SU-DHL-6 (cell line): ENCODE results near the gene TBC1D3I.
"Not testable (repeated sequence)": the region's sequence is repeated elsewhere in the genome, so short reads cannot be mapped to it uniquely, and the experiment has no call there.

ENCODE experiments used
- H2AFZ ChIP-seq: fragments of 200-600 bp; sonication (generic); 2 replicates; pipeline ENCODE4 v1.6.1; 2014; ENCODE audit warnings: low read depth, mild to moderate bottlenecking, moderate library complexity, mixed read lengths, antibody characterized with exemption, low read length; ENCODE audit not compliant: severe bottlenecking
- H3F3A ChIP-seq: fragments of 200-600 bp; shearing (Covaris generic); 2 replicates; pipeline ENCODE4 v1.6.0; 2016; ENCODE audit warnings: antibody characterized with exemption, mild to moderate bottlenecking; ENCODE audit not compliant: insufficient read depth
- H3K27ac ChIP-seq: fragments of 200-600 bp; sonication (generic); 2 replicates; pipeline ENCODE4 v1.5.1; 2016; ENCODE audit warnings: low read depth, mild to moderate bottlenecking, low read length, moderate library complexity, mixed read lengths
- H3K27me3 ChIP-seq: fragments of 200-600 bp; sonication (generic), shearing (Covaris generic); 2 replicates; pipeline ENCODE4 v1.6.0; 2014; ENCODE audit warnings: mild to moderate bottlenecking, low read length
- H3K36me3 ChIP-seq: fragments of 200-600 bp; sonication (generic); 2 replicates; pipeline ENCODE4 v1.6.1; 2014; ENCODE audit warnings: mild to moderate bottlenecking, low read length, mixed read lengths
- H3K4me2 ChIP-seq: fragments of 300-600, 200-600 bp; shearing (Covaris generic), sonication (generic); 2 replicates; pipeline ENCODE4 v1.6.0; 2014; ENCODE audit warnings: low read length, low read depth, mild to moderate bottlenecking; ENCODE audit not compliant: poor library complexity, severe bottlenecking
- H3K4me3 ChIP-seq: fragments of 200-600 bp; sonication (generic); 2 replicates; pipeline ENCODE4 v1.5.1; 2014; ENCODE audit warnings: antibody characterized with exemption, low read length, mild to moderate bottlenecking, mixed read lengths; ENCODE audit not compliant: insufficient read depth, poor library complexity, severe bottlenecking
- H3K79me2 ChIP-seq: fragments of 200-600 bp; sonication (generic); 2 replicates; pipeline ENCODE4 v1.6.1; 2014; ENCODE audit warnings: mild to moderate bottlenecking, low read length, moderate library complexity; ENCODE audit not compliant: insufficient read depth
- H3K9ac ChIP-seq: fragments of 200-600 bp; sonication (generic); 2 replicates; pipeline ENCODE4 v1.7.0; 2014; ENCODE audit warnings: mild to moderate bottlenecking, low read length
- H3K9me2 ChIP-seq: fragments of 200-600 bp; sonication (generic); replicated peaks from 2 replicates; pipeline ENCODE4 v1.6.1; 2014; ENCODE audit warnings: low read length; ENCODE audit not compliant: insufficient read depth
- H3K9me3 ChIP-seq: fragments of 200-600 bp; sonication (generic); 2 replicates; pipeline ENCODE4 v1.6.1; 2014; ENCODE audit warnings: low read length, mixed read lengths; ENCODE audit not compliant: insufficient read depth
- H4K20me1 ChIP-seq: fragments of 200-600 bp; sonication (generic); 2 replicates; pipeline ENCODE4 v1.6.1; 2014; ENCODE audit warnings: low read depth, mild to moderate bottlenecking, antibody characterized with exemption, low read length, moderate library complexity, mixed read lengths
- CTCF ChIP-seq: fragments of 200-600 bp; sonication (generic); IDR thresholded peaks from one replicate; pipeline ENCODE4 v1.5.1; 2017; ENCODE audit warnings: antibody characterized with exemption, mild to moderate bottlenecking, low read length, moderate library complexity; ENCODE audit not compliant: insufficient read depth, poor library complexity, severe bottlenecking
- EZH2phosphoT487 ChIP-seq: fragments of 200-600 bp; sonication (generic), shearing (Covaris generic); conservative IDR thresholded peaks from 2 replicates; pipeline ENCODE4 v1.6.1; 2018; ENCODE audit warnings: mild to moderate bottlenecking, antibody characterized with exemption, low read length, moderate library complexity, mixed read lengths

Gene TBC1D3I

GRCh38 chr17:36221581-36222100 lies 42.7 kb downstream of the TBC1D3I start:
- H3F3A ChIP-seq, H3K9me3 ChIP-seq, H3K27me3 ChIP-seq, H3K9me2 ChIP-seq, H3K79me2 ChIP-seq, H3K9ac ChIP-seq, H3K27ac ChIP-seq, H3K4me3 ChIP-seq, H3K36me3 ChIP-seq, H2AFZ ChIP-seq, H4K20me1 ChIP-seq, H3K4me2 ChIP-seq: not testable (repeated sequence)

GRCh38 chr17:36220737-36221580 lies 43.4 kb downstream of the TBC1D3I start:
- H3K4me3 ChIP-seq, H3K9ac ChIP-seq, H3K4me2 ChIP-seq, H3K27me3 ChIP-seq, H3K9me3 ChIP-seq, H3F3A ChIP-seq, H3K9me2 ChIP-seq, H4K20me1 ChIP-seq, H3K36me3 ChIP-seq, H3K27ac ChIP-seq, H2AFZ ChIP-seq, H3K79me2 ChIP-seq: not testable (repeated sequence)

GRCh38 chr17:36219556-36219955 lies 44.8 kb downstream of the TBC1D3I start:
- not testable (repeated sequence) for H3K79me2 ChIP-seq, H3F3A ChIP-seq, H3K36me3 ChIP-seq, H3K27ac ChIP-seq, H3K9me2 ChIP-seq, H3K27me3 ChIP-seq, H4K20me1 ChIP-seq, H3K4me2 ChIP-seq, H3K9me3 ChIP-seq, H2AFZ ChIP-seq, H3K9ac ChIP-seq, H3K4me3 ChIP-seq

- not testable (repeated sequence) for H4K20me1 ChIP-seq, H2AFZ ChIP-seq, H3K36me3 ChIP-seq, H3K4me2 ChIP-seq, H3K27ac ChIP-seq, H3K9me3 ChIP-seq, H3K27me3 ChIP-seq, H3K79me2 ChIP-seq, H3K9me2 ChIP-seq, H3K9ac ChIP-seq, H3K4me3 ChIP-seq, H3F3A ChIP-seq
Measured at GRCh38 chr17:36215406-36216308, 48.7 kb downstream of the TBC1D3I start.

GRCh38 chr17:36214918-36215317 lies 49.5 kb downstream of the TBC1D3I start:
- no peak overlapping the region for H2AFZ ChIP-seq
- H3K27me3 ChIP-seq, result no peaks in the 10 kb centered on the region
- no peak overlapping the region for H3K27ac ChIP-seq
- H4K20me1 ChIP-seq, result no peaks in the 10 kb centered on the region
- H3K4me2 ChIP-seq, result no peak overlapping the region
- no peaks in the 10 kb centered on the region for H3K9me2 ChIP-seq
- H3F3A ChIP-seq, result no peaks in the 10 kb centered on the region
- H3K9ac ChIP-seq, result no peak overlapping the region
- no peaks in the 10 kb centered on the region for H3K36me3 ChIP-seq
- TF ChIP-seq EZH2phosphoT487 (no peak), CTCF (no peak)
- H3K9me3 ChIP-seq, result no peaks in the 10 kb centered on the region
- no peak overlapping the region for H3K4me3 ChIP-seq
- H3K79me2 ChIP-seq, result no peaks in the 10 kb centered on the region
